HG02870 (cell line): ENCODE measurements around the gene TSHZ2.
"Not testable (repeated sequence)": the region's sequence is repeated elsewhere in the genome, so short reads cannot be mapped to it uniquely, and the experiment has no call there.

ENCODE experiments used
- ATAC-seq: cut with Tn5 transposase; IDR thresholded peaks from one replicate; pipeline ENCODE4 v1.9.1; 2021; ENCODE audit warnings: mild to moderate bottlenecking, moderate library complexity; ENCODE audit not compliant: unreplicated experiment

The TSHZ2 gene

GRCh38 chr20:52959125-52959524 lies 13.0 kb upstream of the TSHZ2 start:
- ATAC-seq: no peak

GRCh38 chr20:52962183-52962582 lies 10.0 kb upstream of the TSHZ2 start:
- ATAC-seq: no peak

- no peak for ATAC-seq
Measured at GRCh38 chr20:52963131-52963530, 9.0 kb upstream of the TSHZ2 start.

DNA sequence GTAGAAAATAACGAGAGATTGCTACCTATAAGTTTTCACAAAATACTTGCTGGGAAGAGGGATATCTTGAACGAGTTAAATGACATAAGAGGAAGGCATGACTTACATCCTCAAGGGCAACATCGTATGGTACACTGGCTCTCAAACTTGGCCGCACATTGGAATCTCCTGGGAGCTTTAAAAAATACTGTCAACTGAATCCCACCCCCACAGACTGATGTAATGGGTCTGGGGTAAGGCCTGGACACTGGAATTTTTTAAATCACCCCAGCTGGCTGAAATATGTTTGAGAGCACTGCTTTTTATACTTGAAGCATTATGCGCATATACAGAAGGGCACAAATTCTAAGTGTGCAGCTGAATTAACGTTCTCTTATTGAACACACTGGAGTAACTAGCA lies 8.0 kb upstream of the TSHZ2 start:
- ATAC-seq: no peak

GRCh38 chr20:52965380-52965779 lies 6.8 kb upstream of the TSHZ2 start:
- no peak for ATAC-seq

GRCh38 chr20:52965819-52966218 lies 6.3 kb upstream of the TSHZ2 start:
- ATAC-seq: no peak

GRCh38 chr20:52966543-52966942 lies 5.6 kb upstream of the TSHZ2 start:
- ATAC-seq: not testable (repeated sequence)

GRCh38 chr20:52971498-52972189 lies 514 bp upstream of the TSHZ2 start:
- no peak for ATAC-seq

DNA sequence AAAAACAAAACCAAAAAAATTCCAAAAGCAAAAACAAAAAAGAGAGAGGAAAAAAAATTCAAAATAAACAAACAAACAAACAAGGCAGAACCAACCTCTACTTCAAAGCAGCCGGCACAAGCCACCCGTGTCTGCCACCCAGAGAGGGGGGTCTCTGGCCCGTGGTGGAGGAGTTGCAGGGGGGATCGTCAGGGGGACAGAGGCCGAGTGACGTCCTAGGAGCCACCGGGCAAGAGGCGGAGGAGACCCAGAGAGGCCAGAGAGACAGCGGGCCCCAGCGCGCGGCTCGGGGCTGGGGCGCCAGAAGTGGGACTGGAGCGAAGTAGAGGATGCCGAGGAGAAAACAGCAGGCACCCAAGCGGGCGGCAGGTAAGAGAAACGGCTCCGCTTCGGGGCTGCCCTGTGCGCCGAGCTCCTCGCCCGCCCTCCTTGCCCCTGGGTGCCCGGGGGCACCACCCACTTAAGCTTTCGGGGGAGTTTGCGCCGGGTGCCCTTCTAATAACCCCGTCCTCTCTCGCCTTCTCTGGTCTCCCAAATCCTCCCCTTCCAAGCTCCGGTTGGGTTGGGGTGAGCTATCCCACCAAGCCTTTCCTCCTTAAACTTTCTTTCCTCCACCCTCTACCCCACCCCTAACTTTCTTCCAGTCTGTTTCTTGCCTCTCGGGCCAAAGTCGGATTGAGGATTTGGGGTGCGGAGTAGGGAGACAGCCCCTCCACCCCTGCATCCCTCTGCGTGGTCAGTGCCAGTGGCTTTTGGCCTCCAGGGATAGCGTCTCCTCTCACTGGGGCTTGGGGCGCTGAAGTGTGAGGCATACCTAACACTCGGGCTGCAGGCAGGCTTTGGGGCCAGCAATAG lies 1.0 kb downstream of the TSHZ2 start:
- ATAC-seq: no peak

- no peak for ATAC-seq
Measured at GRCh38 chr20:52974179-52974594, 2.0 kb downstream of the TSHZ2 start.

DNA sequence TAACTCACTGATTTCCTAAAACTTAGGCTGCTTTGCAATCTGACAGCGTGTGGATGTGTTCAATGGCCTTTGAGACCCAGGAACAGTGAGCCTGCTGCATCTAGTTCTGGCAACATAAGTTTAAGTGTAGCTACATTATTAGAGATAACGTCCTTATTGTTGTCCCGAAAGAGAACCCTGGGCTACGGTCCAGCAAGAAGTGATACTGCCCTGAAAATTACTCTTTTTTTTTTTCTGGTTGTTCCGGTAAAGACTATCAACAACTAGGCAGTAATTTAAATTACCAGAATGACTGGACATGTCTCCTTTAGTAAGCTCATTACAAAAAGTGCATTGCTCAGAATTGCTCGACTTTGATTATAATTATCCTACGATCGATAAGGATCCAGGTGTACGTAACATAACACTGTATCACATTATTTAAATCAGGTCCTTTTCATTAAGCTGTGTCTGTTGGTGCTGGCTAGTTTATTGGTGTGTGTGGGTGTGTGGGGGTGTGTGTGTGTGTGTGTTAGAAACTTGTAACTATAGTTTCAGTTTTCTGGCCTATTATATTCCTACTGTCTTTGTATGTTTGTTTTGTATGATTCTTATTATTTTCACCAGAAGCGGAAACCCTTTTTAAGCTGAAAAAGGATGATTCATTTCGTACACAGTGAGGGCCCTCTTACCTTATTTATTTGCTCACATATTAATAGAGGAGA lies 3.0 kb downstream of the TSHZ2 start:
- no peak for ATAC-seq

DNA sequence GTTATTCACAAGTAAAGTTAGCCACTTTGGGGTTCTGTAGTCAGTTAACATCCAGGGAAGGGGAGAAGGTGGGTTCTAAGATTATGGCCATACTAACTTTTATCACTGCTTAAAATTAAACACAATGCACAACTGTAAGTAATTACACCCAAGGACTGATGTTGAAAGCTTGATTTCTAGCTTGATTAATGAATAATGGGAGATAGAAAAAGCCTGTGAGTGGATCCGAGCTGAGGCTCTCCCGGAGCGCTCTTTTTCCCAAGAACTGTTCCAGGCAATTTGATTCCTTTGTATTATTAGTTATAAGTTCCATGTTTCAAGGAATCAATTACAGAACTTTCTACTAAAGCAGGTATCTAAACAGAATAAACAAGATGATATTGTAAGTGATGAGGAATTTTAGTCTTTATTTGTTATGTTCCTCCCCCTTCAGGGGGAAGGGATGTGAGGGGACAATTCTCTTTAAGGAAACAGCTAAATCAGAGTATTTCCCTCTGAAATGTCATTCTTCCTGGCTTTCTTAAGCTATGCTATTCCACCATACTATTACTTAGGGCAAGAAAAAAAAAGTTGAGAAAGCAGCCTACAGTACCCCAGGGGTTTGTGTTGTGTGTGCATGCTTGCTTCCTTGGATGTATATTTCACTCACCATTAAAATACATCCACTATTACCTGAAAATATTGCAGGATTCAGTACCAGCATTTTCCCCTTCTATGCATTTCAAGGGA lies 3.8 kb downstream of the TSHZ2 start:
- ATAC-seq: no peak

- no peak for ATAC-seq
Measured at GRCh38 chr20:52978851-52979250, 6.7 kb downstream of the TSHZ2 start.

GRCh38 chr20:52981051-52981450 lies 8.9 kb downstream of the TSHZ2 start:
- no peak for ATAC-seq

GRCh38 chr20:52983726-52984450 lies 11.7 kb downstream of the TSHZ2 start:
- no peak for ATAC-seq

GRCh38 chr20:52984451-52984810 lies 12.3 kb downstream of the TSHZ2 start:
- no peak for ATAC-seq

DNA sequence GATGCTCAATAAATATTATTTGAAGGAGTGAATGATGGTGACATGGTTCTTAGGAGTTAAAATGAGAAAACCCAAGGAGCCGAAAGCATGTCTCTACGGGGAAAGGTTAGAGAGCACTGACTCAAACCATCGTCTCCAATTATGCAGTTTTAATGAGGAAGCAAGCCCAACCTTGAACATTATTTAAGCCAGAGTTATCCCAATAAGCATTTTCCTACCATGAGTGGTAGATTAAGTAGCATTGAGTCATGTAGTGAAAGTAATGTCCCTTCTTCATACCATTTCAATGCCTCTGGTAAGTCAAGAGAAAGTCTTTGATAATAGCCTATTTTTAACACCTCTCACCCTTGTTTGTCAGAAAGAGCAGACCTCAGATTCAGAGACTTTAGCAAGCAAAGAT lies 13.5 kb downstream of the TSHZ2 start:
- ATAC-seq: no peak

DNA sequence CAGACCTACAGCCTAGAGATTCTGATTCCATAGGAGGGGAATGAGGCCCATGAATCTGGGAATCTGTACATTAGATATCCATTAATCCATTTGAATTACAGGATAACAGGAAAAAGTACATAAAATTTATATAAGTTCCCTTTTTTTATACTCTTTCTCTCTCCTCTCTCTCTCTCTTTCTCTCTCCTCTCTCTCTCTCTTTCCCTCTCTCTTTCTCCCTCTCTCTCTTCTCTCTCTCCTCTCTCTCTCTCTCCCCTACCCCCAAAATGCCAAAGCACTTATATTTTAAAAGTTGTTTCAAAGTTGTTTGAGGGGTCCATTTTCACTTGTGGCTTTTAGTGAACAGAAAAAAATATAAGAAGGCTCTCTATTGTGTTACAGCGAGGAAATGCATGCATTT lies 15.1 kb downstream of the TSHZ2 start:
- ATAC-seq: no peak

DNA sequence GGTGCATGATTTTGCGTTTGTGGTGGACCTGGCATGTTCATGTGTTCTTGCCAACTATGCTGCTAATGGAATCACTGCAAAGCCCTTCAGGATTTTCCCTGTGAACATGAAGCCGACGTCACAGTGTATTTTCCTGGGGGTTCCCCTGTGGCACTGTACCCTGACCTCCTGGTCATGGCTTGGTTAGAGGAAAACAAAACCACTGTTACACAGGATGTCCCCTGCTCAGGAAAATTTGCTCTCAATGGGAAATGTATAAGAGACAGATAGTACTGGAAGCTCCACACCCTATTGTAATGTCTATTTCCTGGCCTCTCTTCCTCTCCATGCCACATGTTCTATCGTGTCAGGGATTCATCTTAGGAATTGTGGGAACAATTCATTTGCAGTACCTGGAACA lies 19.7 kb downstream of the TSHZ2 start:
- ATAC-seq: no peak

GRCh38 chr20:52992632-52993031 lies 20.5 kb downstream of the TSHZ2 start:
- ATAC-seq: no peak
